Thoracic aorta (tissue), 2 donors: ENCODE data around the gene INTS1. TPM values are rescaled to one million over a fixed set of nuclear protein-coding genes. Genes with fewer than 3 reads are reported as not detected.

Source experiments
- ATAC-seq: fragments of 150-250 bp; one replicate; pipeline ENCODE4 v1.8.0; 2017; ENCODE audit warnings: low read depth; ENCODE audit not compliant: insufficient number of reproducible peaks, low FRiP score
- DNase-seq: peaks from one replicate; pipeline ENCODE4 v3.0.0-alpha.2; 2020; ENCODE audit warnings: low spot score
- H3K27ac ChIP-seq, 2 donors: fragments of 200-600 bp; sonication (generic); 1 replicate in 1 of 2; 2 replicates in 1 of 2; pipeline ENCODE4 v1.5.1; 2016; ENCODE audit warnings: mild to moderate bottlenecking in 2 of 2, moderate library complexity in 2 of 2
- H3K27me3 ChIP-seq: fragments of 200-600 bp; sonication (generic); replicated peaks from 2 replicates; pipeline ENCODE4 v1.6.0; 2016; ENCODE audit warnings: mild to moderate bottlenecking; ENCODE audit not compliant: insufficient read depth
- H3K36me3 ChIP-seq: fragments of 200-600 bp; sonication (generic); one replicate; pipeline ENCODE4 v1.5.1; 2016
- H3K4me1 ChIP-seq, 2 donors: fragments of 200-600 bp; sonication (generic); 1 replicate in 1 of 2; 2 replicates in 1 of 2; pipeline versions ENCODE4 v1.5.1 to v1.6.0; 2016; ENCODE audit warnings: low read depth in 2 of 2, mild to moderate bottlenecking in 1 of 2; ENCODE audit not compliant: control insufficient read depth in 1 of 2
- H3K4me3 ChIP-seq: fragments of 200-600 bp; sonication (generic); 2 replicates; pipeline ENCODE4 v1.5.1; 2016; ENCODE audit warnings: mild to moderate bottlenecking
- H3K9me3 ChIP-seq: fragments of 200-600 bp; sonication (generic); 2 replicates; pipeline ENCODE4 v1.5.1; 2016
- CTCF ChIP-seq: fragments of 200-600 bp; sonication (generic); IDR thresholded peaks from one replicate; pipeline ENCODE4 v1.5.1; 2019; ENCODE audit warnings: antibody characterized with exemption
- total RNA-seq, 2 donors: library from RNA; depleted of rRNA; stranded (reverse); fragments of >200 nt; gene quantifications; one replicate each; pipeline versions ENCODE4 v1.1.0 to v1.2.3, GENCODE V29; 2016

The INTS1 gene
- total RNA-seq, 2 donors from 2014 or later, result 59.8 to 89.6 TPM

- Histone ChIP-seq H3K27me3 (no peaks in the 10 kb centered on the region), H3K27ac (no peak overlapping the region), H3K4me1 (peaks cover 3 to 7% of the 10 kb centered on the region in 2 donors), H3K4me3 (no peak overlapping the region), H3K9me3 (no peaks in the 10 kb centered on the region), H3K36me3 (peaks cover 42% of the 10 kb centered on the region)
- ATAC-seq (no peak), DNase-seq (no peak)
- TF ChIP-seq CTCF, result no peak
These were observed 40.1 kb upstream of the INTS1 start for GRCh38 chr7:1544178-1544895.

- no peaks in the 10 kb centered on the region for H3K27me3 ChIP-seq
- H3K36me3 ChIP-seq, result peaks cover 45% of the 10 kb centered on the region
- DNase-seq (no peak), ATAC-seq (no peak)
- no peak overlapping the region for H3K27ac ChIP-seq
- no peaks in the 10 kb centered on the region for H3K9me3 ChIP-seq
- no peak for TF ChIP-seq CTCF
- H3K4me3 ChIP-seq, result no peak overlapping the region
- H3K4me1 ChIP-seq, result peaks cover 4 to 13% of the 10 kb centered on the region in 2 donors
These were observed 39.6 kb upstream of the INTS1 start for GRCh38 chr7:1543826-1544177.

- no peak for ATAC-seq
- no peak overlapping the region for H3K27ac ChIP-seq
- no peaks in the 10 kb centered on the region for H3K9me3 ChIP-seq
- no peak overlapping the region for H3K4me3 ChIP-seq
- no peak for TF ChIP-seq CTCF
- H3K4me1 ChIP-seq, result peaks cover 4 to 19% of the 10 kb centered on the region in 2 donors
- H3K36me3 ChIP-seq, result peaks cover 45% of the 10 kb centered on the region
- no peak for DNase-seq
- no peaks in the 10 kb centered on the region for H3K27me3 ChIP-seq
These were observed 38.9 kb upstream of the INTS1 start for GRCh38 chr7:1542841-1543747.

- Histone ChIP-seq H3K9me3 (no peaks in the 10 kb centered on the region), H3K27ac (no peak overlapping the region), H3K27me3 (no peaks in the 10 kb centered on the region), H3K4me3 (no peak overlapping the region), H3K4me1 (peaks cover 4 to 19% of the 10 kb centered on the region in 2 donors), H3K36me3 (peaks cover 45% of the 10 kb centered on the region)
- DNase-seq (no peak), ATAC-seq (no peak)
- no peak for TF ChIP-seq CTCF
These were observed 38.1 kb upstream of the INTS1 start for GRCh38 chr7:1542329-1542728.

- peaks cover 45% of the 10 kb centered on the region for H3K36me3 ChIP-seq
- no peak for ATAC-seq
These were observed 37.4 kb upstream of the INTS1 start for GRCh38 chr7:1541431-1542162.

More at GRCh38 chr7:1541431-1542162, 37.4 kb upstream of the INTS1 start:
- Histone ChIP-seq H3K9me3 (no peaks in the 10 kb centered on the region), H3K27me3 (no peaks in the 10 kb centered on the region), H3K27ac (no peak overlapping the region), H3K4me3 (no peak overlapping the region), H3K4me1 (peaks cover 4 to 24% of the 10 kb centered on the region in 2 donors)
- DNase-seq, result no peak
- no peak for TF ChIP-seq CTCF
